ENCODE data around the gene SERPINB5. TPM values are rescaled to one million over a fixed set of nuclear protein-coding genes. Genes with fewer than 3 reads are reported as not detected.

Gene SERPINB5
- polyA plus RNA-seq, 4 donors: 0.22 to 13.2 (median 6.8) TPM

DNA sequence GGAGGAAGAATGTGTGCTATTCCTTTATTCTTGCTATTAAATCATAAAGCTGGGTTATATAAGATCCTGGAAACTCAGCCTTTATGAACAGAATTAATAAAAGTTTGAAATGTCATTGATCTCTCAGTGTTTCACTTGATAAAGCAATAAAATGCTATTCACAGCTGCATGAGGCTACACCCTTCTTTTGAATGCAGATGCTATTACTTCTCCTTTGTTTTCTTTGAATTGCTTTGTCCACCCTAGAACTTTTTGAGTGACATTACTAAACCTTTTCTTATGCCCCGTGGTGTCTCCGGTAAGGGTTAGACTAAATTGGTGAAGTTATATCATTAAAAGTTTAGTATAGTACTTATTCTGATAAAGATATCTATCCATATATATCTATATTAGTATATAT, 18.9 kb downstream of the SERPINB5 start:
- WGBS, 3 donors: 49 to 79% (median 60%) methylated on average over 2 of the region's 2 CpGs
- FAIRE-seq (no peak), DNase-seq (no peak)
- Histone ChIP-seq H3K36me3 (ENCODE audit: control insufficient read depth in 3 of 3, insufficient read depth in 2 of 3, low read depth in 1 of 3, low read length in 3 of 3) (peaks cover 0 to 3% (median 0%) of the 10 kb centered on the region in 3 donors), H3K27ac (ENCODE audit: low read depth in 1 of 3, low read length in 2 of 3) (no peak overlapping the region), H3K27me3 (ENCODE audit: control insufficient read depth in 3 of 3, insufficient read depth in 3 of 3, low read length in 3 of 3) (no peaks in the 10 kb centered on the region), H3K9me3 (ENCODE audit: control insufficient read depth in 2 of 2, insufficient read depth in 1 of 2, low read depth in 1 of 2, low read length in 1 of 2) (no peaks in the 10 kb centered on the region), H3K4me3 (ENCODE audit: low read depth in 1 of 3, low read length in 3 of 3) (no peak overlapping the region), H3K4me1 (ENCODE audit: control insufficient read depth in 3 of 3, insufficient read depth in 2 of 3, low read depth in 1 of 3, low read length in 2 of 3) (peaks cover 0 to 2% (median 0%) of the 10 kb centered on the region in 3 donors)

GRCh38 chr18:63505566-63506335, 29.0 kb downstream of the SERPINB5 start:
- DNase-seq (peak; percentile 38 to 52), FAIRE-seq (no peak)
- no peaks in the 10 kb centered on the region for H3K36me3 ChIP-seq (ENCODE audit: control insufficient read depth in 3 of 3, insufficient read depth in 2 of 3, low read depth in 1 of 3, low read length in 3 of 3)
- no peaks in the 10 kb centered on the region for H3K4me1 ChIP-seq (ENCODE audit: control insufficient read depth in 3 of 3, insufficient read depth in 2 of 3, low read depth in 1 of 3, low read length in 2 of 3)
- H3K4me3 ChIP-seq (ENCODE audit: low read depth in 1 of 3, low read length in 3 of 3): no peak overlapping the region
- H3K9me3 ChIP-seq (ENCODE audit: control insufficient read depth in 2 of 2, insufficient read depth in 1 of 2, low read depth in 1 of 2, low read length in 1 of 2): no peaks in the 10 kb centered on the region
- WGBS, 3 donors: 25 to 51% (median 48%) methylated on average over 2 of the region's 2 CpGs
- H3K27ac ChIP-seq (ENCODE audit: low read depth in 1 of 3, low read length in 2 of 3): no peak overlapping the region
- no peaks in the 10 kb centered on the region for H3K27me3 ChIP-seq (ENCODE audit: control insufficient read depth in 3 of 3, insufficient read depth in 3 of 3, low read length in 3 of 3)

DNA sequence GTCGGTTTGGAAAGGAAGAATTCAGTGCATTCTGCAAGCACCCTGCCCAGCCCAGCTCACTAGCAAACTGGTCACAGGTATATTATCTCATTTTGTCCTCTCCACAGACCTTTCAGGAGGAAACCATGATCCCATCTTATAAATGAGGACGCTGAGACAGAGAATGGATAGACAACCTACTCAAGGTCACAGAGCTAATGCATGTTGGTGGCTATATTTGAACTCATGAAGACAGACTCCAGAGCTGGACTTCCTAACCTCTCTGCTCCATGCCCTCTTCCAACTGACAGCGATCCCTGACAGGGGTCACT, 29.5 kb downstream of the SERPINB5 start:
- H3K4me1 ChIP-seq (ENCODE audit: control insufficient read depth in 3 of 3, insufficient read depth in 2 of 3, low read depth in 1 of 3, low read length in 2 of 3): no peaks in the 10 kb centered on the region
- no peak overlapping the region for H3K4me3 ChIP-seq (ENCODE audit: low read depth in 1 of 3, low read length in 3 of 3)
- DNase-seq (no peak), FAIRE-seq (no peak)
- no peaks in the 10 kb centered on the region for H3K36me3 ChIP-seq (ENCODE audit: control insufficient read depth in 3 of 3, insufficient read depth in 2 of 3, low read depth in 1 of 3, low read length in 3 of 3)
- no peaks in the 10 kb centered on the region for H3K27me3 ChIP-seq (ENCODE audit: control insufficient read depth in 3 of 3, insufficient read depth in 3 of 3, low read length in 3 of 3)
- H3K9me3 ChIP-seq (ENCODE audit: control insufficient read depth in 2 of 2, insufficient read depth in 1 of 2, low read depth in 1 of 2, low read length in 1 of 2): no peaks in the 10 kb centered on the region
- WGBS, 3 donors: 41 to 68% (median 55%) methylated on average over 3 of the region's 3 CpGs
- H3K27ac ChIP-seq (ENCODE audit: low read depth in 1 of 3, low read length in 2 of 3): no peak overlapping the region

GRCh38 chr18:63508596-63508995, 31.8 kb downstream of the SERPINB5 start:
- Histone ChIP-seq H3K4me1 (ENCODE audit: control insufficient read depth in 3 of 3, insufficient read depth in 2 of 3, low read depth in 1 of 3, low read length in 2 of 3) (no peaks in the 10 kb centered on the region), H3K4me3 (ENCODE audit: low read depth in 1 of 3, low read length in 3 of 3) (no peak overlapping the region), H3K27me3 (ENCODE audit: control insufficient read depth in 3 of 3, insufficient read depth in 3 of 3, low read length in 3 of 3) (no peaks in the 10 kb centered on the region), H3K27ac (ENCODE audit: low read depth in 1 of 3, low read length in 2 of 3) (no peak overlapping the region), H3K36me3 (ENCODE audit: control insufficient read depth in 3 of 3, insufficient read depth in 2 of 3, low read depth in 1 of 3, low read length in 3 of 3) (no peaks in the 10 kb centered on the region), H3K9me3 (ENCODE audit: control insufficient read depth in 2 of 2, insufficient read depth in 1 of 2, low read depth in 1 of 2, low read length in 1 of 2) (no peaks in the 10 kb centered on the region)
- 42 to 52% (median 49%) methylated on average over 3 of the region's 3 CpGs for WGBS, 3 donors
- DNase-seq: no peak
- no peak for FAIRE-seq

DNA sequence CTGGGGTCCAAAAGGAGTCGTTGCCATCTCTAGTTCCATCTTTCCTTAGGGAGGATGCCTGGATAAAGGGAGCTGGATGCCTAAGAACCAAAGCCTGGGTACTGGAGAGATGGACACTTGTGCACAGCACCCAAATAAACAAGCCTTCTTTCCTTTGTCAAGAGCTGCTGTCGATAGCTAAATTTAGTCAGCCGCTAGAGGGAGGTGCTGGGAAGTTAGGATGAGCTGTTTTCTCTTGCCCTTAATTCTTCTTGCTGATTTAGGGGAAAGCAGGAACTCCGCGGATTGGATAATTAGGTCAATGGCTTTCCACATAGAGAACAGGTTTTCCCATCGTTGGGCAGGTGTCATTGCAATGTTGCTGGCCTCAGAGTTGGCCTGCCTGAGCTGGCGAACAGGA, 34.5 kb downstream of the SERPINB5 start:
- 20 to 32% (median 31%) methylated on average over 7 of the region's 7 CpGs for WGBS, 3 donors
- Histone ChIP-seq H3K36me3 (ENCODE audit: control insufficient read depth in 3 of 3, insufficient read depth in 2 of 3, low read depth in 1 of 3, low read length in 3 of 3) (no peaks in the 10 kb centered on the region), H3K4me3 (ENCODE audit: low read depth in 1 of 3, low read length in 3 of 3) (no peak overlapping the region), H3K4me1 (ENCODE audit: control insufficient read depth in 3 of 3, insufficient read depth in 2 of 3, low read depth in 1 of 3, low read length in 2 of 3) (no peaks in the 10 kb centered on the region), H3K27me3 (ENCODE audit: control insufficient read depth in 3 of 3, insufficient read depth in 3 of 3, low read length in 3 of 3) (no peaks in the 10 kb centered on the region), H3K9me3 (ENCODE audit: control insufficient read depth in 2 of 2, insufficient read depth in 1 of 2, low read depth in 1 of 2, low read length in 1 of 2) (no peaks in the 10 kb centered on the region), H3K27ac (ENCODE audit: low read depth in 1 of 3, low read length in 2 of 3) (no peak overlapping the region)
- FAIRE-seq (no peak), DNase-seq (peak; percentile 32)

DNA sequence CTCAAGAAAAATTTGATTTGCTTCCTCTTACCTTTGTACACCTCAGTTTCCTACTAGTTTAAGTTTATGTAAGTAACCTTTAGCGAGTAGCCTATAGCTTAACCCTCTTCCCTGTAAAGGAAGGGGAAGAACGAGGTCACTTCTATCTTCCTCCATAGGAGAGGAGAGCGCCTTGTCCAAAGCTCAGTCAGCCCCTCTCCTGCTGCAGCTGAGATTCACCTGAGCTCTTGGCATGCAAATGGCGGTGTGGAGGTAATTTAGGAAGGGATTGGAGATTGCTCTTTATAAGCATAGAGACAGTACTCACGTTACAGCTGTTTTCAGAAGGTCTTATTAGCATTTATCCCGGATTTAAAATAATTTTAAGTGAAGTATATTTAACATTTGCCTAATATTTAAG, 37.6 kb downstream of the SERPINB5 start:
- DNase-seq: no peak
- FAIRE-seq: no peak
- Histone ChIP-seq H3K9me3 (ENCODE audit: control insufficient read depth in 2 of 2, insufficient read depth in 1 of 2, low read depth in 1 of 2, low read length in 1 of 2) (no peaks in the 10 kb centered on the region), H3K4me3 (ENCODE audit: low read depth in 1 of 3, low read length in 3 of 3) (no peak overlapping the region), H3K36me3 (ENCODE audit: control insufficient read depth in 3 of 3, insufficient read depth in 2 of 3, low read depth in 1 of 3, low read length in 3 of 3) (no peaks in the 10 kb centered on the region), H3K4me1 (ENCODE audit: control insufficient read depth in 3 of 3, insufficient read depth in 2 of 3, low read depth in 1 of 3, low read length in 2 of 3) (no peaks in the 10 kb centered on the region), H3K27ac (ENCODE audit: low read depth in 1 of 3, low read length in 2 of 3) (no peak overlapping the region), H3K27me3 (ENCODE audit: control insufficient read depth in 3 of 3, insufficient read depth in 3 of 3, low read length in 3 of 3) (no peaks in the 10 kb centered on the region)
- WGBS, 3 donors: 68 to 75% (median 69%) methylated on average over 6 of the region's 6 CpGs

DNA sequence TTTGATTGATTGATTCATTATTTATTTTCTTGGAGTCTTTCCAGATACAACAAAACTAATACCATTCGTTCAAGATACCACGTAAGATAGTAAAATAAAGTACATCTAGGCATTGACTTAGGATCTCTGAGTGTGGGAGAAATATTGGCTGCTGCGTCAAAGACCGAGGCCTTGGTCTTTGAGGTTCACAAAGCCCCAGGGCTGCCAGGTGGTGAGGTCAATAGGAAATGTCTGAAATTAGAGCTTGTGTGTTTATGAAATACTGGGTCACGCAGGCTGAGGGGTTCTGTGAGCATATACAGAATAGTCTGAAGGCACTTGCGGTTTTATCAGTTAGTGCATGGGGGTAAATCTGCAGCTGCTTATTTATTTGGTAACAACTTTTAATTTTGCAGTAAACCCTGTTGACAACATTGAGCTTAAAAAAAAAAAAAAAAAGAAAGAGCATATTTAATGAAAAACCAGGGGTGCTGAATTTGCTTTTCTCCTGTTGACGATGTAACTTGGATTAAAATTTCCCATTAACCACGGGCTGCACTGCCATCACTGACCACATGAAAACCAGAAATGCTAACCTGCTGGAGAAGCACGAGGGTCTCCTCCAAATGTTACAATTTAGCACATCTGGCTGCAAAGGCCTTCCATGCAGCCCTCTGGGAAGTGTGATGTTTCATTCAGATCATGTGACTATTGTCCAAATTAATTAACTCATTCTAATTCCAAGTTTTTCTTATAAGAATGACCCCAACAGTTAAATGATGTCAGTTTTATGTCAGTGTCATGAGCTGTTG, 38.3 kb downstream of the SERPINB5 start:
- H3K27me3 ChIP-seq (ENCODE audit: control insufficient read depth in 3 of 3, insufficient read depth in 3 of 3, low read length in 3 of 3): no peaks in the 10 kb centered on the region
- no peaks in the 10 kb centered on the region for H3K4me1 ChIP-seq (ENCODE audit: control insufficient read depth in 3 of 3, insufficient read depth in 2 of 3, low read depth in 1 of 3, low read length in 2 of 3)
- H3K27ac ChIP-seq (ENCODE audit: low read depth in 1 of 3, low read length in 2 of 3): no peak overlapping the region
- 55 to 66% (median 61%) methylated on average over 9 of the region's 9 CpGs for WGBS, 3 donors
- no peak overlapping the region for H3K4me3 ChIP-seq (ENCODE audit: low read depth in 1 of 3, low read length in 3 of 3)
- no peaks in the 10 kb centered on the region for H3K9me3 ChIP-seq (ENCODE audit: control insufficient read depth in 2 of 2, insufficient read depth in 1 of 2, low read depth in 1 of 2, low read length in 1 of 2)
- H3K36me3 ChIP-seq (ENCODE audit: control insufficient read depth in 3 of 3, insufficient read depth in 2 of 3, low read depth in 1 of 3, low read length in 3 of 3): no peaks in the 10 kb centered on the region
- FAIRE-seq (no peak), DNase-seq (no peak)

DNA sequence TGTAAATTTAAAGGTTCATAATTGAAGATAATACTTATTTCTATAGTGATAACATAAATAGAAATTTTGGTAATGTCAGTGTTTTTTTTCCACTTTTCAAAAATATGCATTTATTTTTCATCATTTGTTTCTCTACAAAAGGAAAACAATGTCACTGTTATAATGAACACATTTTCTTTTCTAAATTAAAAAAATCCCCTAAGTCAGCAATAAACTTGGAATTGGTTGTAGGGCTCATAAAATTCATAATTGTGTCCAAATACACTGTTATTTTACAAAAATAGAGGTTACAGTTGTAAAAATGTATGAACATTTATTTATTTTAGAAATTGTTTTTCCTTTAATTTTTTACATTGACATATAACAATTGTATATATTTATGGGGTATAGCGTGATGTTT, 39.0 kb downstream of the SERPINB5 start:
- H3K27me3 ChIP-seq (ENCODE audit: control insufficient read depth in 3 of 3, insufficient read depth in 3 of 3, low read length in 3 of 3): no peaks in the 10 kb centered on the region
- FAIRE-seq (peak; percentile 62), DNase-seq (no peak)
- 0 to 55% (median 6%) methylated on average over 1 of the region's 1 CpG for WGBS, 3 donors
- no peak overlapping the region for H3K27ac ChIP-seq (ENCODE audit: low read depth in 1 of 3, low read length in 2 of 3)
- H3K9me3 ChIP-seq (ENCODE audit: control insufficient read depth in 2 of 2, insufficient read depth in 1 of 2, low read depth in 1 of 2, low read length in 1 of 2): no peaks in the 10 kb centered on the region
- H3K4me3 ChIP-seq (ENCODE audit: low read depth in 1 of 3, low read length in 3 of 3): no peak overlapping the region
- H3K4me1 ChIP-seq (ENCODE audit: control insufficient read depth in 3 of 3, insufficient read depth in 2 of 3, low read depth in 1 of 3, low read length in 2 of 3): no peaks in the 10 kb centered on the region
- H3K36me3 ChIP-seq (ENCODE audit: control insufficient read depth in 3 of 3, insufficient read depth in 2 of 3, low read depth in 1 of 3, low read length in 3 of 3): no peaks in the 10 kb centered on the region

All from small intestine (tissue), 7 donors.